Germinal center (tissue), 1 donor: Measurements from ENCODE around the gene TRNAU1AP.
"Not testable (repeated sequence)": the region's sequence is repeated elsewhere in the genome, so short reads cannot be mapped to it uniquely, and the experiment has no call there.

Experiments
- DNase-seq: peaks from one replicate; pipeline ENCODE4 v3.0.0; 2012; ENCODE audit warnings: mixed read lengths, low spot score

The TRNAU1AP gene

DNA sequence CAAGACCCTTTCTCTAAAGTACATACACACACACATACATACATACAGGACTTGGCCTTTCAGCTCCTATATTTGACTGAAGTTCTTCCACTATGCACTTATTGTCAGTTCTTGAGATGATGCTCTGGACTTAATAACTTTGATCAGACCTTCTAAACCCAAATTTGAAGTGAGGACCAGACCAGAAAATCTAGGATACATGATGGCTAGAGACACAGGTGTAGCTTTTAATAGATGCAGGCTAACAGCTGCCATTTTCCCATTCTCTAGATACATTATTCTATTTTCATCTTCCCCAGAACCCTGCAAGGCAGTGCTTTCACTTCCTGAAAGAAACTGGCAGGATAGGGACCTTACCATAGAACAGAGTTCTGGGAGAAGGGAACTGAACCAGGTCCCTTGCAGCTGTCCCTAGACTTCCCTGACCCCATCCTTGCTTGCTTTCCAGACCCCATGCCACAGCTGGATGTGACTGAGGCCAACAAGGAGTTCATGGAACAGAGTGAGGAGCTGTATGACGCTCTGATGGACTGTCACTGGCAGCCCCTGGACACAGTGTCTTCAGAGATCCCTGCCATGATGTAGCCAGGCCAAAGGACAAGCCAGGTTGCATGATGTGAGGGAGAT lies 24.3 kb downstream of the TRNAU1AP start:
- DNase-seq = no peak

- no peak for DNase-seq
Measured at GRCh38 chr1:28577738-28578536, 25.1 kb downstream of the TRNAU1AP start.

- no peak for DNase-seq
Measured at GRCh38 chr1:28578696-28579218, 25.9 kb downstream of the TRNAU1AP start.

DNA sequence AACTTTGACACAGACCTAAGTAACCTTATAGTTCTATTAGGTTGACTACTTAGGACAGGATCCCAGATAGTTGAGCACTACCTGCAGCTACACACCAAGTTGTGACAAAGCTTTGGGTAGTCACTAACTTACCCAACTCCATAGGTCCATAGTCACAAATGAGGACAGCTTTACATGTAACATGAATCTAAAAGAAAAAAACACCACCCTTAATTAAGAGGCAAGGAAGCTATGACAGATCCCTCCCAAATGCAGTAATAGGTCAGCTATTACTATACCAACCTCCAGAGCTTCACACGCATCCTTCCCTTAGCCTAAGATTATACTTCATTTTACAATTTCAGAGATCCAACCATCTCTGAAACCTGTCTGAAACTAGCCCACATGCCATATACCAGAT lies 26.5 kb downstream of the TRNAU1AP start:
- no peak for DNase-seq

- DNase-seq = peak; percentile 65
Measured at GRCh38 chr1:28580722-28581530, 28.0 kb downstream of the TRNAU1AP start.

DNA sequence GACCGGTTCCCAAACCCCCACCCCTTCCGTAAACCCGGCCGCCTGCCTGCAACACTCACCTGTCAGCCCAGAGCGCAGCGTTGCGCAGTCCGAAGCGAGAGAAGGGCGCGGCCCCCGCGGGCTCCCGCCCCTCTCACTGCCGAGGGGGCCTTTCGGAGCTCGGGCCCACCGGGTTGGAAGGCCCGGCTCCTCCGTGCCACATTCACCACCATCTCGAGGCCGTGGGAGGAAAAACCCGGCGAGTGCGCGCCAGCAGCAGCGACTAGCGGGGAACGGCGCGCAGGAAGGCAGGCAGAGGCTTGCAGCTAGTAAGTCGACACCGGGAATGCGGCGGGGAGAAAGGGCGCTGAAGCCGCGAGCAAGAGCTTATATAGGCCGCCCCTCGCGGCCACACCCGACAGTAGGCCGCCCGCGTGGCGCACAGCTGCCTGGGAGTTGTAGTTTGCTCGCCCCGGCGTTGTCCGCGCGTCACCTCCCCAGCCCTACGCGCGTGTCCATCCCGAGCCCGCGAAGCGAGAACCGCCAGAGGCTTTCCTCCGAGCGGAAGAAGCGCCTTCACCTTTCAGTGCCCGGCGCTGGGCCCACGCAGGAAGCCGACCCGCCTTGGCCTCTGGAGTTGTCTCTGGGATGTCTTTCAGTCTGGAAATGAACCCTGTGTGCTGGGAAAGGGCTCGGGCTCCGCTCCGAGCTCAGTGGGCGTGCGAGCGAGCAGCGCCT lies 28.8 kb downstream of the TRNAU1AP start:
- DNase-seq = peak; percentile 95

GRCh38 chr1:28582248-28582615 lies 29.3 kb downstream of the TRNAU1AP start:
- peak; percentile 27 for DNase-seq

DNA sequence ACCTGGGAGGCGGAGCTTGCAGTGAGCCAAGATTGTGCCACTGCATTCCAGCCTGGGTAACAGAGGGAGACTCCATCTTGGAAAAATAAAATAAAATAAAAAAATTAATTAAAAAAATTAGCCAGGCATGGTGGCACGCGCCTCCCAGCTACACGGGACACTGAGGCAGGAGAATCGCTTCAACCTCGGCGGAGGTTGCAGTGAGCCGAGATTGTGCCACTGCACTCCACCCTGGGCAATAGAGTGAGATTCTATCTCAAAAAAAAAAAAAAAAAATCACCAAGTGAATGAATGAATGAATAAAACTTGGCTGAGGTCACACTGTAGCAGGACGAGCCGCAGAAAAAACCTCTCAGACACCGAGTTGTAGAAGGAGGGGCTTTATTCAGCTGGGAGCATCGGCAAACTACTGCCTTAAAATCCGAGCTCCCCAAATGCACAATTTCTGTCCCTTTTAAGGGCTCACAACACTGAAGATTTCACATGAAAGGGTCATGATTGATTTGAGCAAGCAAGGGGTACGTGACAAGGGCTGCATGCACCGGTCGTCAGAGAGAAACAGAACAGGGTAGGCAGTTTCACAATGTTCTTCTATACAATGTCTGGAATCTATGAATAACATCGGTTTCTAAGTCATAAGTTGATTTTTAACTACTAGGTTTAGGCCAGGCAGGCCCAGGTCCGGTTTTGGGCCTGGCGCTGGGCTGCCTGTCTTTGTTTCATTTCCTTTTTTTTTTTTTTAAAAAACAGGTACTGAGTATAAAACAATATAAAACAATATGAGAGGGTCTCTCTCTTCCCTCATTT lies 33.9 kb downstream of the TRNAU1AP start:
- not testable (repeated sequence) for DNase-seq

DNA sequence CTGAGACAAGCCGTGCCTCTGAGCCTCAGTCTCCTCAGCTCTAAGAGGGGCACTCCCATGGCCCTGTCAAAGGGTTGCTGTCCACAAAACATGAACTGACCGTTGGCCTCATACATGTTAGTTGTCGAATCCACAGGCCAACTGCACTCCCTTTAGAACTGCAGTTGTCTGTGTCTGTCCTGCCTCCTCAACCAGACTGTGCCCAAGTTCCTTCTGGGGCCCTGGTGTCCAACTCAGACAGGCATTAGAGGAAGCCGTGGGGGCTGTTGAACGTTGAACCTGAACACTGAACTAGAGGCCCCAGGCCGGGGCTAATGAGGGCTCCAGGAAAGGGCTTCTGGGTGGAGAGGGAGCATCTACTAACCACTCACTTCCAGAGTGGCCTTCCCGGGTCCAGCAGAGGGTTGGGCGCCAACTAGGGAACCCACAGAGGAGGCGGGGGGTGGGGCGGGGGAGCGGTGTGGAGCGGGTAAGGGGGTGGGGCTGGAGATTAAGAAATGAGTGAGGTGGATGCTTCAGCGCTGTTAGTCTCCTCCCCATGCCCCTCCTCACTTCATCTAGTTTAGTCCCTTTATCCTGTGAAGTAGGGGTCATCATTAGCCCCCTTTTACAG lies 38.9 kb downstream of the TRNAU1AP start, which contains the start of gene RAB42:
Gene RAB42, plus strand, starts transcription at position 558 of the 613 bp plus-strand sequence. CDS start 247 bp downstream, outside the sequence.
- DNase-seq = peak; percentile 41

DNA sequence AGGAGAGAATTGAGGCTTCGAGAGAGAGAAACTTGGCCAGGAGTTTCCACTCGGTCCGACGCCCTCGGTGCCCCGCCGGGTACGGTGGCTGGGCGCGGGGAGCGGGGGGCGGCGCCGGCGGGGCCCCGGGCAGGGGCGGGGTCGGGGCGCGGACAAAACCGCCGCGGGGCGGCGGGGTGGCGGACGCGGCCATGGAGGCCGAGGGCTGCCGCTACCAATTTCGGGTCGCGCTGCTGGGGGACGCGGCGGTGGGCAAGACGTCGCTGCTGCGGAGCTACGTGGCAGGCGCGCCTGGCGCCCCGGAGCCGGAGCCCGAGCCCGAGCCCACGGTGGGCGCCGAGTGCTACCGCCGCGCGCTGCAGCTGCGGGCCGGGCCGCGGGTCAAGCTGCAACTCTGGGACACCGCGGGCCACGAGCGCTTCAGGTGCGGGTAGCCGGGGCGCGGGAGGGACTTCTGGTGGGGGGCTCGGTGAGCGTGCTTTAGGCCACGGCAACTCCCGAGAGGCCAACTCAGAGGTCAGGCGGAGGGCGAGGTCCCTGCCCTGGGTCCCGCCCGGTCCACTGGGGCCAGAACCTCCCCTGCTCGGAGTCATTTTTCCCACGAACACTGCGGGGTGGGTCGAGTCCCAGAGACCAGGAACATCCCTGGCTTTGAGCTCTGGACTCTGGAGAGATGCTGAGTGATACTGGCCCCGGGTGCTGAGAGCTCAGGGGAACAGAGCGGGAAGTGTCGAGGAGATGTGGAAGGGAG lies 39.6 kb downstream of the TRNAU1AP start:
- peak; percentile 59 for DNase-seq

DNA sequence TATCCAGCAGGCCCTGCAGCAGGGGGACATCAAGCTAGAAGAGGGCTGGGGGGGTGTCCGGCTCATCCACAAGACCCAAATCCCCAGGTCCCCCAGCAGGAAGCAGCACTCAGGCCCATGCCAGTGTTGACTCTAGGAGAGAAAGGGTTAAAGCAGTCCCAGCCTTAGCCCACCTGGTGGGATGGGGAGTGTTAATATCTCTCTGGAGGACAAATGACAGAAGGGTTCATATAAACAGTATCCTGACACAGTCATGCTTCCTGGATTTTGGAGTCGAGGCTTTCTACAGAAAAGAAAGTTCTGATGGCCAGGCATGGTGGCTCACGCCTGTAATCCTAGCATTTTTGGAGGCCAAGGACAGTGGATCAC lies 41.1 kb downstream of the TRNAU1AP start:
- DNase-seq = not testable (repeated sequence)

- not testable (repeated sequence) for DNase-seq
Measured at GRCh38 chr1:28594686-28595411, 42.0 kb downstream of the TRNAU1AP start.

DNA sequence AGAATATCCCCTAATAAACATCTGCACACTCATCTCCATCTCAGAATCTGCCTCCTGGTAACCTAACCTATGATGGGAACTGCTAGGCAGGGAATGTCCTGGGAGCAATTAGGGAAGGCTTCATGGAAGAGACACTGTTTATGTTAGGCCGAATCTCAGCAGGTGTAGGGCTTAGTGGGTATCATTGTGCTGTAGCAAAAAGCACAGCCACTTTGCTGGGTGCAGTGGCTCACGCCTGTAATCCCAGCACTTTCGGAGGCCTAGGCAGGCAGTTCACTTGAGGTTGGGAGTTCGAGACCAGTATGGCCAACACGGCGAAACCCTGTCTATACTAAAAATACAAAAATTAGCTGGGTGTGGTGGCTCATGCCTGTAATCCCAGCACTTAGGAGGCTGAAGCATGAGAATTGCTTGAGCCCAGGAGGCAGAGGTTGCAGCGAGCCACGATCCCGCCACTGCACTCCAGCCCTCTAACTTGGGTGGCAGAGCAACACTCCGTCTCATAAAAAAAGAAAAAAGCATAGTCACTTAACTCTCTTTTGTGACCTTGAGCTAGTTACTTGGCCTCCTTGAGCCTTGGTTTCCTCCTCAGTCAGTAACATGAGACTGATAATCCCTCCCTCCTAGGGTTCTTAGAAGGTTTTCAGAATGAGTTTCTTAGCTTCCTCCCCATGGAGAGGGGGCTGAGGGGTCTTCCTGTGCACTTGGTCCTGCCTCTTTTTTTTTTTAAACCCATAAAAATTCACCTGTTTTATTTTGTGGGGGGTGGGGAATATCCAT lies 42.7 kb downstream of the TRNAU1AP start:
- no peak for DNase-seq

DNA sequence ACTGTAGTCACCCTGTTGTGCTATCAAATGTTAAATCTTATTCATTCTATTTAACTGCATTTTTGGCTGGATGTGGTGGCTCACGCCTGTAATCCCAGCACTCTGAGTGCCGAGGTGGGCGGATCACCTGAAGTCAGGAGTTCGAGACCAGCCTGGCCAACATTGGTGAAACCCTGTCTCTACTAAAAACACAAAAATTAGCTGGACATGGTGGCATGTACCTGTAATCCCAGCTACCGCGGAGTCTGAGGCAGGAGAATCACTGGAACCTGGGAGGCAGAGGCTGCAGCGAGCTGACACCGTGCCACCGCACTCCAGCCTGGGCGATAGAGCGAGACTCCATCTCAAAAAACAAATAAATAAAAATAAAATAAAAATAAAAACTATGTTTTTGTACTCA lies 43.4 kb downstream of the TRNAU1AP start:
- not testable (repeated sequence) for DNase-seq

DNA sequence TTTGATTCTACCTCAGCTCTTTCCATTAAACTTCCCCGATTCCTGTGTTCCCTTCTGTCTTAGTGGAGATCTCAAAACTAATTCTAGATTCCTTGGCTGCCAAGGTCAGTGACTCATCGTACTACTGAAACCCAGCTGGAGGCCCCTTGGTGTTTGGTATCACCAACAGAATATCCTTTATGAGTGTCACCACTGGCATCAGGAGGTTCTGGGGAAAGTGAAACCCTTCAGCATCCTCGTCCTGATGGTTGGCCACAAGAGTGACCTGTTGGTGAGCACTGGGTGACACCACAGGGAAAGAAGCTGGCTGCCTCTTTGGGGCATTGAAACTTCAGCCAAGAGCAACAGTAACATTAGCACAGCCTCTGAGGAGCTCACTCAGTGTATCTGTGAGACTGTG lies 48.8 kb downstream of the TRNAU1AP start:
- no peak for DNase-seq

- no peak for DNase-seq
Measured at GRCh38 chr1:28602536-28603439, 49.9 kb downstream of the TRNAU1AP start.

DNA sequence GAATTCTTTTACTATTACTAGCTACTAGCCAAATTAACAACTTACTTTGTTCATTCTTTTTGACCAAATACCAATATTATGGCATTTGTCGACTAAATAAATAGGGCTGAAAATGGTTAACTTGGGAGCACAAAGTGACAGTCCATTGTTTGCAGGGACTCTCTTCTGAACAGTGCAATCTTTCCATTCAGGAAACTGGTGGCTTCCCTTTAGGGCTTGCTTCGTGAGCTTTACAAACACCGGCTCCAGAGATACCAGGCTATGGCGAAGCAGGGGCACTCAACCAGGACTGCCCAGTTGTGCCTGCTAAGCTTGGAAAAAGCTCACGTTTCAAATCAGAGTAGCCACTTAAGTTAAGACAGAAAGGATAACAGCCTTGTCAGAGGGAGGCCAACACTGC lies 51.5 kb downstream of the TRNAU1AP start:
- no peak for DNase-seq
